Measurements from ENCODE around the gene CLINT1. TPM values are rescaled to one million over a fixed set of nuclear protein-coding genes. Genes with fewer than 3 reads are reported as not detected.

The CLINT1 gene
- total RNA-seq, 1 experiment from 2014 or later = 83.2 TPM

DNA sequence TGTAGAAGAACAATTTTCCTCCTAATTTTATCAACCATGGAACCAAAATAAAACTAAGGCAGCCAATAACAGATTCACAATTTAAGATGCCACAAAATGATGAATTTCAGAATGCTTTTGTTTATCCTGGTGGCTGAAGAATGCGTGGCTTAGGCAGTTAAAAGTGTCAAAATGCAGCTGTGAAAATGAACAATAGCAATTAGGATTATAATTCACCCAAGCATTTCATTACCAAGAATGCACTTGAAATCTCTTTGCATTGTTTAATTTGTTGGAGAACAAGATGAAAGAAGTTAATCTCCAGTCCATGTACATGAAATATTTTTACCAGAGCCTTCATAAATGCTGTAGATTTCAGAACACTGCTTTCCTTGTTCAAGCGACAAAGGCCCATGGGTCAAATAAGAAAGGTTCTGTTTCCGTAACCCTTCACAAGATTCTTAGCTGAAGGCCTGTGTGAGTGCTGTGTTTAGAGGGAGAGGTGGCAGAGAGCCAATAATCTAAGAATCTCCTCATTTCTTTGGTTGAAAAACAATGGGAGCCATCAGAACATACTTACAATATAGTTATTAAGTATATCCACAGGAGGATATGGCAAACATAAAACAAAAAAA, 39.3 kb downstream of the CLINT1 start:
- H3K9me3 ChIP-seq (replicated peaks) = no peaks in the 10 kb centered on the region
- H3K4me1 ChIP-seq = no peaks in the 10 kb centered on the region; the same call in 1 of the 2 replicates
- DNase-seq = peak in 1 of 2 experiments; percentile 17
- no peak overlapping the region for H3K27ac ChIP-seq
- H3K27me3 ChIP-seq = no peaks in the 10 kb centered on the region
- H3K4me3 ChIP-seq = no peak overlapping the region
- H3K36me3 ChIP-seq = peaks cover 17% of the 10 kb centered on the region; the same call in 1 of the 2 replicates

DNA sequence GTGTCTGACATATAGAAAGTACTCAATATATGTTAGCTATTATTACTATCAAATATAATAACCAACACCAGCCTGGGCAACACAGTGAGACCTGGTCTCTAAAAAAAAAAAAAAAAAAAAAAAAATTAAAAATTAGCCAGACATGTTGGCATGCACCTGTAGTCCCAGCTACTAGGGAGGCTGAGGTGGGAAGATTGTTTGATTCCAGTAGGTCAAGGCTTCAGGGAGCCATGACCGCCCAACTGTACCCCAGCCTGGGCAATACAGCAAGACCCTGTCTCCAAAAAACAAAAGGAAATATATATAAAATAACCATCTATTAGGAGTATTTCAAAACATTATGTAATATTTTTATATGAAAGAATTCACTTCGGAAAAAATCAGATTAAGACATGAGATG, 40.6 kb downstream of the CLINT1 start:
- H3K4me1 ChIP-seq = no peaks in the 10 kb centered on the region; the same call in 1 of the 2 replicates
- no peaks in the 10 kb centered on the region for H3K9me3 ChIP-seq (replicated peaks)
- no peaks in the 10 kb centered on the region for H3K27me3 ChIP-seq
- no peak overlapping the region for H3K27ac ChIP-seq
- no peak for DNase-seq
- H3K4me3 ChIP-seq = no peak overlapping the region
- H3K36me3 ChIP-seq = peaks cover 23% of the 10 kb centered on the region

DNA sequence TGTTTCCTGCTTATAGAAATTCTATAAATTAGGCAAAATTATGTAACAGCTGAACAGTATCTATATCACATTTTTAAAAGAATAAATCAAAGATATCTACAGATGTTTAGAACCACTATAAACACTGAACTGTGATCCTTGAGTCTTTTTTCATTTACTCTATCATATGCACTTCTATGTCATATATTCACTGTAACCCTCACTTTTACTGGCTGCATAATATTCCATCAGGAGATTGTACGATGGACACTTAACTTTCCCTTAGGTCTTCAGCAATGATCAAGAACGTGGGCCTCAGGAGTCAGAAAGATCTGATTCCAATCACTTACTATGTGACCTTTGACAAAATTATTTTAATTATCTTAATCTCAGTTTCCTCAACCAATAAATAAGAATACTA, 41.0 kb downstream of the CLINT1 start:
- H3K4me3 ChIP-seq = no peak overlapping the region
- no peaks in the 10 kb centered on the region for H3K9me3 ChIP-seq (replicated peaks)
- H3K4me1 ChIP-seq = no peaks in the 10 kb centered on the region; the same call in 1 of the 2 replicates
- H3K27ac ChIP-seq = no peak overlapping the region
- DNase-seq = no peak
- no peaks in the 10 kb centered on the region for H3K27me3 ChIP-seq
- H3K36me3 ChIP-seq = peaks cover 26% of the 10 kb centered on the region

DNA sequence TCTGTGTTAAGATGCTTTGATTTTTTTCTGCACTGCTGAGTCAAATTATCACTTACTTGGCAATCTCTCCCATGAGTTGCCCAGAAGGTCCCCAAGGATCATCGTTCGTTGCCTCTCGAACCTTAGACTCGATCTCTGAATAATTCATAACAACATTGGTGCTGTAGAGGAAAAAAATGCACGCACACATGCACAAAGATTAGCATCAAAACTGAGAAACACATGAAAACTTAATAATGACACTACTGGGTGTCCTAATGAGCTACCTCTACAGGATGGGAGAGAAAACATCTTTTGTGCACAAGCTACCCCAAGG, 41.6 kb downstream of the CLINT1 start:
- H3K9me3 ChIP-seq (replicated peaks) = no peaks in the 10 kb centered on the region
- H3K36me3 ChIP-seq = peaks cover 26% of the 10 kb centered on the region
- peaks cover 1% of the 10 kb centered on the region for H3K4me1 ChIP-seq
- no peak overlapping the region for H3K4me3 ChIP-seq
- DNase-seq = no peak
- no peak overlapping the region for H3K27ac ChIP-seq
- H3K27me3 ChIP-seq = no peaks in the 10 kb centered on the region

DNA sequence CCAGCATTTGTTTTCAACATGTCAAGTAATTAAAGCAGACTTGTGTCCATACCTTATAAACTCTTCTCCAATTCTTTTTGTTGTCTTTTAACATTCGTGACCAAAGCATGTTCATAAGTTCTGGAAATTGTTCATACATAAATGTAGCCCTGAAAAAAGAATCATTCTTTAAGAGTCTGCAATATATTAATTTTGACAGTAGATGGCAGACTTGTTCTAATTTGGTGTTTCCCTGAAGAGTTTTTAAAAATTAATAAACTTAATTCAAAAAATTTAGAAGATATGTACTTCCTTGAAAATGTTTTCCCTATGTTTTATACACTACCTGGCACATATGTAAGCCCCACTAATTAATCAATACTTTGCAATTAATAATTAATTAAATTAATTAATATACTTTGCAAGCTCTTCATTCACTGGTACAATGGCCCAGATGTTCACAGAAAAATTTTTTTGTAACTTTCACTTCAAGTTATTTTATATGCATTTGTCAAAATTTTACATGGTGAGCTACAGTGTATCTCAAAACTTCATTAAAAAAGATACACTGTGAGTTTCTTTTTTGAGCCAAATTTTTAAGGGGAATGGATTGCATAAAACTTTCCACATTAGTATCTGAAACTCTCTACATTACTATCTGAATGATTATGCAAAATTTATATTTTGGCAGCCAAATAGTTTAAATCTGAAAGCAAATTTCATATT, 42.1 kb downstream of the CLINT1 start:
- H3K4me3 ChIP-seq = no peak overlapping the region
- no peaks in the 10 kb centered on the region for H3K27me3 ChIP-seq
- H3K4me1 ChIP-seq = peaks cover 6% of the 10 kb centered on the region
- DNase-seq = peak in 1 of 2 experiments; percentile 42
- H3K27ac ChIP-seq = no peak overlapping the region
- no peaks in the 10 kb centered on the region for H3K9me3 ChIP-seq (replicated peaks)
- H3K36me3 ChIP-seq = peaks cover 29% of the 10 kb centered on the region

DNA sequence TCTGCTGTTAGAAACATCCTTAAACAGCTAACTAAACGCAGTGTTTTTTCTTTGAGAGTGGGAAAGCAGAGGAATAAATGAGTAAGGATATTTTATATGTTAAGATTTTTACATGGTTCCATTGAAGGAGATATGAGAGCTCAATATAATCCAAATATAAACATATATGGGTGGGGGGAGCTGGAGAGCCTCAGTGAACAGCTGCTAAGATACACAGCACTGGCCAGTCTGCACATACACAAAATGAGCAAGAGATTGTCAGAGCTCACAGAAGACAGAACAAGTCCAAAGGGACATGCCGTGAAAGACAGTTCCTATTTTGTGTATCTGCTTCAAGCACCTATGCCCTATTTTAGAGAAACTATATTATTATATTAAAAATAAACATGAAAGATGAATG, 46.9 kb downstream of the CLINT1 start:
- Histone ChIP-seq H3K9me3 (replicated peaks) (no peaks in the 10 kb centered on the region), H3K4me3 (no peak overlapping the region), H3K36me3 (peaks cover 50% of the 10 kb centered on the region), H3K27me3 (no peaks in the 10 kb centered on the region), H3K27ac (no peak overlapping the region), H3K4me1 (peaks cover 7% of the 10 kb centered on the region; the same call in 1 of the 2 replicates)
- peak; percentile 27 to 46 for DNase-seq

DNA sequence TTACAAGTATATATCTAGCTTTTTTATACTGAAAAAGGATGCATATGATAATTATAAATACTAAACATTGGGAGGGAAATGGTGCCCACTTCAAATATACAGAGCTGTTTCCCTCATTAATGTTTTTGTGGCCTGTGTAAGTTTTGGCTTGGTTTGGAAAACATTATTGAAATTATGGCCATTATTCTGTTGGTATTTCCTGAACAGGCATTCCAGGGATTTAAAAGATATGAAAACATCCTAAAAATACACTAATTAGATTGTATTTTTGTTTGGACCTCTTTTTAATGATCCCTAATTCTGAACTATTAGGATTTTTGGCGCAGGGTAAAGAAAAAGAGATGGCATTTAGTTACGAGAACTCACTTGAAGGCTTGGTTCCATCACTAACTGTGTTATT, 50.9 kb downstream of the CLINT1 start:
- Histone ChIP-seq H3K27ac (no peak overlapping the region), H3K4me1 (peaks cover 7% of the 10 kb centered on the region; the same call in 1 of the 2 replicates), H3K36me3 (peaks cover 65% of the 10 kb centered on the region), H3K4me3 (no peak overlapping the region), H3K27me3 (no peaks in the 10 kb centered on the region), H3K9me3 (replicated peaks) (no peaks in the 10 kb centered on the region)
- no peak for DNase-seq

DNA sequence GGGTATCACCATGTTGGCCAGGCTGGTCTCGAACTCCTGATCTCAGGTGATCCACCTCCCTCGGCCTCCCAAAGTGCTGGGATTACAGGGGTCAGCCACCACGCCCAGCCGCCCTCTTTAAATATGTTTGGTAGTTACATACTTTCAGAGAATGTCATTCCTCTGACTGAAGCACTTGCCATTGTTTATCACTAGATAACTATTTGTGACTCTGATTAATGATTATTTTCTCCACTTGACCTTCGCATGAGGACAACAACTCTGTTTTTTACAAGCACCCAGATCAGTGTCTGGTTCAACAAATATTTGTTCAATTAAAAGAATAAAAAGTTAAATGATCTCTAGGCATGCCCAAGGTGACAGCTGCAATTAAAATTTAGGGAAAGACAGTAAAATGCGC, 56.2 kb downstream of the CLINT1 start:
- peaks cover 49% of the 10 kb centered on the region for H3K36me3 ChIP-seq

DNA sequence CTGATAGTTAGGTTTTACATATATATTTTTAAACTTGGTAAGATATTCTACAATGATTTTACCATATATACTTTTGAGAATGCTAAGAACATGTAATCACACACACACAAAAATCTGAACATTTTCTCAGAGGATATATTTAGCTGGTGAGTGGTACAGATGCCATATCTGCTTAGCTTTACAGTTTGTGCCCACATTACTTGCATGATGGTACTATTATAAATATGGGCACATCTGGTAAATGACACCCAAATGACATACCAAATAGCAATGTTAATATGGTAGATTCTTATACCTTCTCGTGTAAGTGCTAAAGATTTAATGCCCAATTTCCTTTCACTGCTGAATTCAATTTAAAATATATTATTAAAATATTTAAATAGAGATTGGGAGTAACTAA, 58.8 kb downstream of the CLINT1 start:
- Histone ChIP-seq H3K36me3 (peaks cover 32% of the 10 kb centered on the region), H3K9me3 (replicated peaks) (no peaks in the 10 kb centered on the region), H3K4me3 (no peak overlapping the region), H3K4me1 (no peaks in the 10 kb centered on the region), H3K27ac (no peak overlapping the region), H3K27me3 (no peaks in the 10 kb centered on the region)
- no peak for DNase-seq

More for the DNA sequence above, 56.2 kb downstream of the CLINT1 start:
- no peak overlapping the region for H3K4me3 ChIP-seq
- no peaks in the 10 kb centered on the region for H3K27me3 ChIP-seq
- H3K27ac ChIP-seq = no peak overlapping the region
- H3K9me3 ChIP-seq (replicated peaks) = no peaks in the 10 kb centered on the region
- DNase-seq = no peak
- no peaks in the 10 kb centered on the region for H3K4me1 ChIP-seq

DNA sequence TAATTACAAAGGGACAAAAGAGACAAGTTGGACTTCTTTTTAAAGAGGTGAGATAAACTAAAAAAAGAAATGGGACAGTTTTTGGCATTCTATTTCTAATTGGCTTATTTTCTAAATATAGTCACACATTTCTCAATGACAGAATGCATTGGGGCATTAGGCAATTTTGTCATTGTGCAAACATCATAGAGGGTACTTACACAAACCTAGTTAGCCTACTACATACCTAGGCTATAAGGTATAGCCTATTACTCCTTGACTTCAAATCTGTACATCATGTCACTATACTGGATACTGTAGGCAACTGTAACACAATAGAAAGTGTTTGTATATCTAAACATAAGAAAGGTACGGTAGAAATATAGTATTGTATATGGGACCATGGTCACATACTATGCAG, 59.4 kb downstream of the CLINT1 start:
- no peak overlapping the region for H3K27ac ChIP-seq
- peaks cover 27% of the 10 kb centered on the region for H3K36me3 ChIP-seq
- no peak for DNase-seq

DNA sequence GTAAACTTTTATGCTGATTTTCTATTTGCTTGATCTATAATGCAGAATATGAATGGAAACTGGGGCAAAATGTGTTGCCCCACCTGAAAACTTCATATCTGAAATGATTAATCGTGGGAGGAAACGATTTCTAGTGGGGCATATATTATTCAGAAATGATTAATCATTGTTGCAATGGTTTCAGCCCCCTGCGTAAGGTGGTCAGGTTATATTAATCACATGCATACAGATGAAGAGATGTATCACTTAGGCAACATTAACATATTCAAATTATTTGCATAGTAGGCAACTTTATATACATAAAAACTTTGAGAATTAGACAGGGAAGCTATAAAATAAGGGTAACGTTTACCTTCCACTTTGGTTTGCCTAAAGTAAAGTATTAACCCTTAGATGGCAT, 65.6 kb downstream of the CLINT1 start:
- no peak for DNase-seq
- no peak overlapping the region for H3K27ac ChIP-seq
- no peak overlapping the region for H3K4me3 ChIP-seq
- H3K27me3 ChIP-seq = no peaks in the 10 kb centered on the region
- H3K9me3 ChIP-seq (replicated peaks) = no peaks in the 10 kb centered on the region
- H3K36me3 ChIP-seq = peaks cover 44% of the 10 kb centered on the region
- H3K4me1 ChIP-seq = no peaks in the 10 kb centered on the region

More for the DNA sequence above, 59.4 kb downstream of the CLINT1 start:
- no peaks in the 10 kb centered on the region for H3K27me3 ChIP-seq
- H3K4me3 ChIP-seq = no peak overlapping the region
- no peaks in the 10 kb centered on the region for H3K9me3 ChIP-seq (replicated peaks)
- no peaks in the 10 kb centered on the region for H3K4me1 ChIP-seq

DNA sequence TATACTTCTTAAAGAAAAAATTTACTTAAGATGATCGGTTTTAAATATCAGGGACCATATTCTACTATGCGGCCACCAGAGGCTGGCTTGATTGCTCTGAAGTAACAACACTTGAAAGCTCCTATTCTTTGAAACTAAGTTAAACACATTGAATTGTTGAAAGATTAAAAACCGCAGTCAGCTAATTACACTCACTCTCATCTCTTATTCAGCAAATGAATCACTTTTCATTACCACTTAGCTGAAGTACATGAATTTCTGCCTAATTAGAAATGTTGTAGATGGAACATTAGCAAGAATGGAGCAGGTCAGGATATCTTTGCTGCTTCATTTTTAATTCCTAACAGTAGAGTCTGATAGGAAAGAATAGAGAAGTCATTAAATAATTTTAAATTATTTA, 73.1 kb downstream of the CLINT1 start:
- H3K36me3 ChIP-seq = peaks cover 40% of the 10 kb centered on the region
- no peak overlapping the region for H3K27ac ChIP-seq
- H3K4me3 ChIP-seq = no peak overlapping the region
- DNase-seq = no peak
- no peaks in the 10 kb centered on the region for H3K27me3 ChIP-seq
- H3K4me1 ChIP-seq = no peaks in the 10 kb centered on the region
- no peaks in the 10 kb centered on the region for H3K9me3 ChIP-seq (replicated peaks)

DNA sequence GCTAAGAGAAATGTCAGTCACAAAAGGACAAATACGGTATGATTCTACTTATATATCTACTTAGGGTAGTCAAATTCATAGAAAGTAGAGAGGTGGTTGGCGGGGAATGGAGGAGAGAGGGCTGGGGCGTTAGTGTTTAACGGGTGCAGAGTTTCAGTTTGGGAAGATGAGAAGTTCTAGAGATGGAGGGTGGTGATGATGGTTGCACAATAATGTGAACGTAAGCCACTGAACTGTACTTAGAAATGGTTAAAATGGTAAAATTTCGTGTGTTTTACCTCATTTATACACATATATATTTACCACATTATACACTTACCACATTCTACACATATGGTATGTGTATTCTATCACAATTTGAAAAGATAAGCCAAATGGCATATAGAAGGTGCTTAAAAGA, 79.7 kb downstream of the CLINT1 start:
- H3K27me3 ChIP-seq = no peaks in the 10 kb centered on the region
- no peak overlapping the region for H3K27ac ChIP-seq
- H3K4me1 ChIP-seq = no peaks in the 10 kb centered on the region
- no peak for DNase-seq
- no peaks in the 10 kb centered on the region for H3K9me3 ChIP-seq (replicated peaks)
- H3K4me3 ChIP-seq = no peak overlapping the region
- no peaks in the 10 kb centered on the region for H3K36me3 ChIP-seq

DNA sequence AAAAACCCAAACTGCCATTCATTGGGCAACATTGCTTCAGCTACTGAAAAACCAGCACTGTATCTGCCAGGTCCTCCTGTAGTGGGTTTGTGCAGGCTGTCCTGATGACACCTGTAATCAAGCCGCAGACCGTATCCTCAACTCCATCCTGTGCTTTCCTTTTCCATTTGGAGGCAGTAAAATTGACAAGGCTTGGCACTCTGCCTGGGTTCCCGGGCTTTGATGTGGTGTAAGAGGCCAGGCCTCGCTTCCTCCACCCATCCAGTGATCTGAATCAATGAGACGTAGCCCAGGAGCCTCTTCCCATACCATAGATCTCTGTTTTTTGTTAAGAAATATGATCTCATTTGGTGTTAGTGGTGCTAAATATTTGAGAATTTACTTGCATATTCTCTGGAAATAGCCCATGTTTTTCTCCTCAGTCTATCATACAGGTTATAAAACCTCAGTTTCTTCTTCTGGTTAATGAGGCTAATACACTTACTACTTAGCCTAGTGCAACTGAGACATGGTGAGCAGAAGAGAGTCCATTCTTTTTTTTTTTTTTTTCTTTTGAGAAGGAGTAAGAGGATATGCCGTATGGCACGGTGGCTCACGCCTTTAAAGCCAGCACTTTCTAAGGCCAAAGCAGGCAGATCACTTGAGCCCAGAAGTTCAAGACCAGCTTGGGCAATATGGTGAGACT, 80.7 kb downstream of the CLINT1 start:
- Histone ChIP-seq H3K27me3 (no peaks in the 10 kb centered on the region), H3K9me3 (replicated peaks) (no peaks in the 10 kb centered on the region), H3K4me3 (no peak overlapping the region), H3K27ac (no peak overlapping the region), H3K4me1 (no peaks in the 10 kb centered on the region), H3K36me3 (no peaks in the 10 kb centered on the region)
- DNase-seq = peak; percentile 67 to 79

DNA sequence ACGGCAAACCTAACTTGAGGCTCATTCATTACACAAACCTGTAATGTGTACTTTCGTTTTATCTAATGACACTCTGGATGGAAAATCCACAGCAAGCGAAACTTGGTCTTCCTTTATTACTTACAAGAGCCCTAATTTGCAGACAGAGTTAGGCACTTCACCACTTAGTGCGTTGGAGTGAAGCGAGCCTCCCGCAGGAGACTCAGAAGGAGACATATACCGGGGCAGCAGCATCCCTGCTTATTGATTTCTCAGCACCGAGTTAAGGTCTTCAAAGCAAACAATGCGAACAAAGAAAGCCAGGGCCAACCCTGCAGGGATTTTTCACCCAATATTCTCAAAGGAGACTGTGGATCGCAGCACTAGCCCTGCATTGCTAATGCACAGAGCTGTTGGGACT, 86.8 kb downstream of the CLINT1 start:
- Histone ChIP-seq H3K9me3 (replicated peaks) (no peaks in the 10 kb centered on the region), H3K36me3 (no peaks in the 10 kb centered on the region), H3K27me3 (no peaks in the 10 kb centered on the region), H3K4me3 (no peak overlapping the region), H3K4me1 (no peaks in the 10 kb centered on the region), H3K27ac (no peak overlapping the region)
- no peak for DNase-seq

All from SJCRH30 (cell line).